NCI-H2081 treated with DMSO at 0.1 percent for 48 hours (cell line): ENCODE data around the gene MPIG6B.

Experiments
- DNase-seq: peaks from one replicate; lab custom pipeline; 2025; lab: John Stamatoyannopoulos, UW

Gene MPIG6B

GRCh38 chr6:31722173-31722572 lies 1.0 kb upstream of the MPIG6B start:
- no peak for DNase-seq

DNA sequence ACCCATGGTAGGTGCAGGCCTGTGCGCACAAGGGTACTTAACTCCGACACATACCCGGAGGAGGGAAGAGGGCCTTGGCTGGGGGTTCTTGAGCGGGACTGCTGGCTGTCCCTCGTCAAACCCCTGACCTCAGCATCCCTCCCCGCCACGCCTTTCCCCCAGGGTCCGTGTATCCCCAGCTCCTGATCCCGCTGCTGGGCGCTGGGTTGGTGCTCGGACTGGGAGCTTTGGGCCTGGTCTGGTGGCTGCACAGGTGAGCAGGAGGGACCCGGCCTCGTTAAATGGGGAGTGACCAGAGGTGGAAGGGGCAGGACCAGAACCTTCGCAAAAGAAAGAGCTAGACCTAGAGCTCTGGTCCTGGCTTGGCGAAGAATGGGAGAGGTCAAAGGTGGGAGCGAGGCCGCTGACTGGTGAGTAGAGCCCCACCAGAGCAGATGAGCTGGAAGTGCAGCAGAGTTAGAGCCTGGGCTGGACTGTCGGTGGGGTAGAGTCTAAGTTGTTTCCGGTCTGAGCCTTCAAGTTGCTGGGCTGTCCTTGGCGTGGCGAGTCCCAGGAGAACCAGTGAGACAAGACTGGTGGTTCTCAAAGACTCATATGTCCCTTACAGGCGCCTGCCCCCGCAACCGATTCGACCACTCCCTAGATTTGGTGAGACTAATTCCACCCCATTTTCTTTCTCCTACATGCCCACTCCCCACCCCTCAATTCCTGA lies 963 bp downstream of the MPIG6B start:
- DNase-seq = no peak

DNA sequence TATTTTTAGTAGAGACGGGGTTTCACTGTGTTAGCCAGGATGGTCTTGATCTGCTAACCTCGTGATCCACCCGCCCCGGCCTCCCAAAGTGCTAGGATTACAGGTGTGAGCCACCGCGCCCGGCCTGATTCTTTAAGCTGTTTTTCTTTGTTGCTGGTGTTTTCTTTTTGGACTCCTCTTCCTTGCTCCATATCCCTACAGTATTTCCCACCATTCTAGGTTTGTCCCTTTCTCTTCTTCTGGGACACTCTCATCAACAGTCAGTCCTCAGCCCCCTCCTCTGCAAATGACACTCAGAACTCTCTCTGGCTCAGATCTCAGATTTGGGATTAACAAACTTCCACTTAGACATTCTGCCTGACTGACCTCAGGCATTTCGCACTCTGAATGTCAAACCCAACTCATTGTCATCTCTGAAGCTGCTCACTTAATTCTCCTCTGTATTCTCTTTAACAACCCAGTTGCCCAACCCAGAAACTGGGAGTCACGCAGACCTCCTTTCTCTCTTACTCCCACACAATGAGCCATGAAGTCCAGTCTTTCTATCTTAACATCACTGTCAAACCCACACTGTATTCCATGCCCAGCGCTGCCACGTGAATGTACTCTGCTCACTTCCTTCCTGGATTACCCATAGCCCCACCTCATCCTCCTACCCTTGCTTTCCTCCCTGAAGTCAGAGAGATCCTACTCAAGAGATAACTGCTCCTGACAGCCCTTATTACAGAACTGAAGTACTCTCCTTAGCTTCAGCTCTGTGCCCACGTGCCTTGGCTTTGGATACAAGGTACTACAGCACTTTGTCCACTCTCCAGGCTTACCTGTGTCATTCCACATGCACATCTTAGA lies 2.6 kb downstream of the MPIG6B start:
- no peak for DNase-seq

DNA sequence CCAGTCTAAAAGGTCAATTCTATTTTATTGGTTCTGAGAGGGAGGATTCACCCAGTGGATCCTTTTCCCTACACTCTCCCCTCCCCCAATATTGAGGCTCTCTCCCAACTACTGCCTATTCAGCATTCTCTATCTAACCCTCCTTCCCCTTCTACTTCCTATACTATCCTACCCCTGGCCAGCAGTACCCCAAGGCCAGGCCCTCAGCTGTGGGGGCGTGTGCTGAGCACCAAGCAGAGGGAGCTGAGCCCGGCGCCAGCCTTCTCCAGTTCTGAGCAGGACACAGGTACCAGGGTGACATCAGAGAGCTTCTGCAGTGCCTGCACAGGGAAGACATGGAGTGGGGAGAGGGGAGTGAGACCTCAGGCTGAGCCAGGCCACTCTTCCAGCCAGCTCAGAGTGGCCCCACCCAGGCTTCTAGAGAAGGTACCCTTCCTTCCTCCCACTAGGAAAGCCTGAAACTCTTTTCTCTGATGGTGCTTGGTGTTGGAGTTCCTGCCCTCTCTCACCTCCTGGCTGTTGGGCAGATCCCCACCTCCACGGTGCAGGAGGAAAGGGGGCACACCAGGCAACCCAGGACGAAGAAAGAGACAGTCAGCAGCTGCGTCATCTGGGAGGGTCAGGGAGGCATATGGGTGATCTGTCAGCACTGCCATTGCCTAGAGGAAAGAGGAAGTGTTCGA lies 4.0 kb downstream of the MPIG6B start:
- no peak for DNase-seq

- DNase-seq = no peak
These were observed 4.8 kb downstream of the MPIG6B start for GRCh38 chr6:31727717-31728671.

GRCh38 chr6:31728767-31729514 lies 5.8 kb downstream of the MPIG6B start, which contains the start of gene DDAH2:
Gene DDAH2 (minus strand): TSS chr6:31729299. CDS start chr6:31729161, 138 bp downstream.
- DNase-seq = no peak

DNA sequence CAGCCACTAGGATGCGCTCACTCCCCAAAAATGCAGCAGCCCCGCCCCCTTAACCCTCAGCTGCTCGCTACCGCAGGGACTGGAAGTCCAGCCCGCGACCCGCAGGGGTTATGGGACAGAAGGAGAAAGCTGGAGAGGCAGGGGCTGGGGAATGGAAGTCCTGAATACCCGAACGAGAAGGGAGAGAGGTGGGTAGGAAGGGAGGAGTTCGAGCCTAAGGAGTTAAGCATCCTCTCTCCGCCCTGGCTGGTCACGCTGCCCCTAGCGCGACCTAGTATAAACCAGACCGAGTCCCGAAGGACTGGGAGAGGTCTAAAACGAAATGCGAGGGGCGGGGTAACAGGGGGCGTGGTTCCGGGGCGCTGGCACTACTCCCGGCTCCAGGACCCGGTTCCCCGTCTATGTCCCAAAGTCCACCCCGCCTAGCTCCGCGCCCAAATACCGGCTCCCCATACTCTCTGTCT lies 6.4 kb downstream of the MPIG6B start:
- DNase-seq = no peak

DNA sequence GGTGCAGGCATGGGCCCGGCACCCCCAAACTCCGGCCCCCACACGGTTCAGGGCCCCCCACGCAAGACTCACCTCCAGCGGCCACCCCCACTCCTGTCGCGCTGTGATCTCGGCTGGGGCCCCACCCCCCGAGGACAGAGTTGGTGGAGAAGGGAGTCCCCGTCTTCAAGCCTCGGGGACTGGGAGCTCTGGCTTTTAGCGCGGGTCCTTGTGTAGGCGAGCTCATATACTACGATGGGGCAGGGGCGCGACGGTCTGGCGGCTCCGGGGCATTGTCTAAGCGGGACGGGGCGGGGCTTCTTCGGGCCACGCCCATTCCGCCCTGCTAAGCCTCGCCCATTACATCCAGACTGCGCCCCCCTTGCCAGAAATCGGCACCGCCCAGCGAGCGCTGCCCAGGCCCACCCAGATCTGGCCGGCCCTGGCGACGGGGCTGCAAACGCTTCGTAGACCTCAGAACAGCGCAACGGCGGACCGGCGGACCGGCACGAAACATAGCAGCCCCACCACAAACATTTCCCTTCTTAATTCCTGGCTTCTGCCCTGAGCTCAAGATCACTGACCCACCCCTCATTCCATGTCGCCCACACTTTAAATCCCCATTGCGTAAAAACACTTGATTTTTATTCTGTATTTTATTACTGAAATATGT lies 6.9 kb downstream of the MPIG6B start:
- DNase-seq = no peak

GRCh38 chr6:31730631-31731086 lies 7.5 kb downstream of the MPIG6B start:
- no peak for DNase-seq

DNA sequence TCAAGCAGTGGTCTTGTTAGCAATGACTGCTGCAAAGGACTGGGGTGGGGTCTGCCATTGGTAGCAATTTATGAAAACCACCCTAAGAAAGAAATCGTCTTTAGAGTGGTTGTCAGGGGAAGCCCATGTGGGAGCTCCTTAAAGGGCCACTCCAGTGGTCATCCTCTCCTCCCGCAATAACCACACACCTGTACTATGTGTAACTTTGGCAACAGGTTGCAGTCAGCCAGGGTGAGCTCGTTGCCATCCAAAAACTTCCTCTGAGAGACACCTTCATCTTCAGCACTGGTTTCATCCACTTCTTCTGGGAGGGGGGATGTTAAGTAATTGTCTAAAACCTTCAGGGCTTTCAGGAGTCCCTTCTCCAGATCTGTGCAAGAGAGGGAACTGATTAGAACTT lies 8.9 kb downstream of the MPIG6B start:
- DNase-seq = no peak

DNA sequence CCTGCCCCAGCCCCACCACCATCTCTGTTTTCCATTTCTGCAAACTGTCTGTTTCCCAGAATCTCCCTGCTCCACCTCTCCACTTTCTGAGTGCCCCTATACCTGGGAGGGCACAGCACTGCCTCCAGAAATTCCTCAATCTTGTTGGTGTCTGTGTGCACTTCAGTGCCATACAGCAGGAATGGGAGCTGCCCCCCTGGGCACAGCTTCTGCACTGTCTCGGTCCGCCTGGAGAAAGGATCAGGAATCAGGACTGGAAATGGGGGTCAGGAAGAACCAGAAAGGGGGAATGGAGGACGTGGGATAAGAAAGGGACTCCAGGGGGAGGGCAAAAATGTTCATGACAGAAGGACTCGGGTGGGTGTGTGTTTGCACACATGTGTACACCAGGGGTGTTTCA lies 10.6 kb downstream of the MPIG6B start:
- no peak for DNase-seq

DNA sequence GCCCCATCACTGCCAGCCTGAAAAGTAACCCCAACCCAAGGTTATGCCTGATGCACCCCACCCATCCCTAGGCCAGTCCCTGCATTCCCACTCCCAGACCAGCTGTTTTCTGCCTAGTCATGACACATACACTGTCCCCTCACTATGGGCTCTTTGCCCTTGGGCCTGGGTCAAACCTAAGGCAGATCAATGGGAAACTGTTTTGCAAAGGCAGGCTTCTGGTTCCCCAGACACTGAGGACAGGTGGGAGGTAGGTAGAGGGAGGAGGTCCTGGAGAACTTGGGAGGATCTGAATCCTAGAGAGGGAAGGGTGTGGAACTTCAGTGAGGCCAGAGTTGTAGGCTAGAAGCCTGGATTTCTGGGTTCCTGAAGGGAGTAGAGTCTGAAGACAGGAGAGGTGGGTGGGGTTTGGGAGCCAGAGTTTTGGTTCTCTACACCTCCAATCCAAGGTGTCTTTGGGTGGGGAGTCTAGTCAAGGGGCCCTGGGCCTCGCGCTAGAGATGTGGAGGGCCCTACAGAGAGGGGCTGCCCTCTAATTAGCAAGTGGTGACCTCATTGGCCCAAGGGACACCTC lies 11.2 kb downstream of the MPIG6B start:
- no peak for DNase-seq

- DNase-seq = no peak
These were observed 11.7 kb downstream of the MPIG6B start for GRCh38 chr6:31734821-31735406.

DNA sequence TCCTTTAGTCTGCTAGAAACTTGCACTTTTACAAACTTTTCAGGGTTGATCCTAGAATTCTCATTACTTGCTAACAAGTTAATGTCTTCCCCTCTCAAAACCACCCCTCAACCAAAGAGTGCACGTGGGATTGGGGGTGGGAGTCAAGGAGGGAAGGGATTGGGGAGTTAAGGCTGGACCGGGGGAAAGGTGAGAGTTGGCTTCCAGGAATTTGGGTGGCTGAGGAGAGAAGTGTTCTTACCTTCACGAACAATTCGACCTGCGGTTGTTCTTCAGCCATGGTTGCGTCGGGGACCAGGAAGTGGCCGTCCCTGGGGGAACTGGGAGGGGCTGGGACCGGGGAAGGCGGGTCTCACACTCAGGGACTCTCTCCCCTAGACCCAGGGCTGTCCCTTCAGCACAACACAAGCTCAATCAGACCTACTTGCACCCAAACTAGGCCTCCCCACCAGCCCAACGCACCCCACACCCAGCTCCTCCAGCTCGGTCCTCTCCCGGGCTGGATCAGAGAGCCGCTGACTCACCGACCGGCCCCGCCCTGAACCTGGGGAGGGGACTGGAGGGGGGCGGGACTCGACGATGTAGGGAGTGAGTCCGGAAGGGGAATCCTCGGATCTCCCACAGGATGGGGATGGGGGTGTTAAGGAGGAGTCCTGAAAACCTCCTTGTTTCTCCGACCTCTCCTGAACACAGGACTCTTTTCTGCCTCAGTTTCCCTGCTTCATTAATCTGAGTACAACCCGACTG lies 13.0 kb downstream of the MPIG6B start, which contains the start of gene CLIC1:
Gene CLIC1 (minus strand): TSS at position 510 of the 747 bp plus-strand sequence. CDS start 230 bp downstream, at position 280.
- no peak for DNase-seq

- no peak for DNase-seq
These were observed 13.7 kb downstream of the MPIG6B start for GRCh38 chr6:31736768-31737314.

GRCh38 chr6:31737315-31737990 lies 14.3 kb downstream of the MPIG6B start:
- DNase-seq = no peak
